Measurements from ENCODE around the gene LRRC75B. TPM values are rescaled to one million over a fixed set of nuclear protein-coding genes. Genes with fewer than 3 reads are reported as not detected.

Gene LRRC75B
- total and polyA plus RNA-seq, 2 of the 13 experiments (the other 11 are each of a cell fraction or from before 2014, with no cell fraction given), result 11.8 to 34.8 TPM

DNA sequence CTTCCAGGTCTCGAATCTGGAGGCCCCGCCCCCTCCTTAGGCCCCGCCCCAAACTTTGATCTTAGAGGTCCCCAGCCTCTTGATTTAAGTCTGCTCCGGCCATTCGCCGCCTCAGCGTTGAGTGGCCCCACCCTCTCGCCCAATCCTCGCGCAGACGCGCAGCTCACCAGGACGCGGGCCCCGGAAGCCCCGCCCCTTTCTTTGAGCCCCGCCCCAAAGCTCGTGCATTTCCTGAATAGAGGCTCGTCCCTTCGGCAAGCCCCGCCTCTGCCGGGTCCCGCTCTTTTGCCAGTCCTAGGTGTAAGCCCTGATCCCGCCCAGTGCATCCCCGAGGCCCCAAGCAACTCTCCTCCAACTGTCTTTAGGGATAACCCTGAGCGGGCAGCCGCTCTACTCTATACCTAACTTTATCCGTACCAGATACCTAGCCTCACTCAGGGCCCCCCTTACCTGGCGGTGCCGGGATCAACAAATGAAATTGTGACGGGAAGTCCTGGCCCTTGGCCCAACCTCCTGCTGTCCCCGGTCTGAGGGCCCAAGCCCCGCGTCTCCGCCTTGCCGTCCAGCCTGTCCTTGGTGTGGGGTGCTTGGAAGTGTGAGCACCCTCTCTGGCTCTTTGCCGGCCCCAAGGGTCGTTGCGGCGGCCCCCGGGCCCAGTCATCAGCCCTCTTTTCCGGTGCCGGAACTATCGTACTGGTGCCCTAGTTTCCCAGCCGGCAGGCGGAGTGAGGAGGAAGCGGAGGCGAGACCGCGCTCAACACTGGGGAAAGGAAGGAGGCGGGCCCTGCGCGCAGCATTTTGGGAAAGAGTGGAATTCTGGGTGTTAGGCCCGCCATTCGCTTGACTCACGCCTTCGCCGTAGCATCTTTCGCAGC, 37.5 kb downstream of the LRRC75B start, which contains the start of gene SNRPD3 (continued):
- TF ChIP-seq JARID2 (CRISPR knock-in tag; IDR thresholded peaks at IDR 0.05; ENCODE audit: insufficient replicate concordance) (no peak), ZIK1 (CRISPR knock-in tag; IDR thresholded peaks at IDR 0.05; ENCODE audit: borderline replicate concordance, low read depth) (peak; percentile 88; the same call in 1 of the 2 replicates), ZNF101 (CRISPR knock-in tag; IDR thresholded peaks at IDR 0.05; ENCODE audit: borderline replicate concordance, low read depth) (no peak), ZSCAN29 (CRISPR knock-in tag; conservative IDR thresholded peaks at IDR 0.05) (peak; percentile 79; the same call in 1 of the 2 replicates), HCFC1 (IDR thresholded peaks at IDR 0.05; ENCODE audit: low read depth, low read length) (peak; percentile 73; the same call in 1 of the 2 replicates), JUND (CRISPR knock-in tag; IDR thresholded peaks at IDR 0.05) (peak; percentile 62; the same call in 1 of the 2 replicates), PITX1 (CRISPR knock-in tag; IDR thresholded peaks at IDR 0.05) (no peak), FOSL2 (CRISPR knock-in tag; IDR thresholded peaks at IDR 0.05) (peak; percentile 74), AGO2 (optimal IDR thresholded peaks at IDR 0.05; ENCODE audit: low read depth, low read length) (peak; percentile 94), ZNF446 (CRISPR knock-in tag; IDR thresholded peaks at IDR 0.05) (peak; percentile 79; the same call in 1 of the 2 replicates), NR2F1 (CRISPR knock-in tag; IDR thresholded peaks at IDR 0.05) (peak in 1 of 2 experiments; percentile 60; a peak in 1 of 4 replicates), MEIS2 (CRISPR knock-in tag; IDR thresholded peaks at IDR 0.05) (no peak), MED8 (CRISPR knock-in tag; IDR thresholded peaks at IDR 0.05; ENCODE audit: insufficient replicate concordance) (peak; percentile 95), NR1H2 (CRISPR knock-in tag; IDR thresholded peaks at IDR 0.05; ENCODE audit: borderline replicate concordance, low read depth) (no peak), ZNF543 (CRISPR knock-in tag; IDR thresholded peaks at IDR 0.05) (peak; percentile 66), BCL6 (CRISPR knock-in tag; IDR thresholded peaks at IDR 0.05) (peak; percentile 61), ZMYM3 (CRISPR knock-in tag; IDR thresholded peaks at IDR 0.05) (peak; percentile 69; the same call in 1 of the 2 replicates), ZNF17 (CRISPR knock-in tag; IDR thresholded peaks at IDR 0.05) (no peak), ZNF720 (CRISPR knock-in tag; IDR thresholded peaks at IDR 0.05) (no peak)
- TF ChIP-seq, protein P1, sequence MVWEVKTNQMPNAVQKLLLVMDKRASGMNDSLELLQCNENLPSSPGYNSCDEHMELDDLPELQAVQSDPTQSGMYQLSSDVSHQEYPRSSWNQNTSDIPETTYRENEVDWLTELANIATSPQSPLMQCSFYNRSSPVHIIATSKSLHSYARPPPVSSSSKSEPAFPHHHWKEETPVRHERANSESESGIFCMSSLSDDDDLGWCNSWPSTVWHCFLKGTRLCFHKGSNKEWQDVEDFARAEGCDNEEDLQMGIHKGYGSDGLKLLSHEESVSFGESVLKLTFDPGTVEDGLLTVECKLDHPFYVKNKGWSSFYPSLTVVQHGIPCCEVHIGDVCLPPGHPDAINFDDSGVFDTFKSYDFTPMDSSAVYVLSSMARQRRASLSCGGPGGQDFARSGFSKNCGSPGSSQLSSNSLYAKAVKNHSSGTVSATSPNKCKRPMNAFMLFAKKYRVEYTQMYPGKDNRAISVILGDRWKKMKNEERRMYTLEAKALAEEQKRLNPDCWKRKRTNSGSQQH (CRISPR knock-in tag; IDR thresholded peaks at IDR 0.05; ENCODE audit: low read depth), result peak; percentile 98
- TF ChIP-seq, protein P2, sequence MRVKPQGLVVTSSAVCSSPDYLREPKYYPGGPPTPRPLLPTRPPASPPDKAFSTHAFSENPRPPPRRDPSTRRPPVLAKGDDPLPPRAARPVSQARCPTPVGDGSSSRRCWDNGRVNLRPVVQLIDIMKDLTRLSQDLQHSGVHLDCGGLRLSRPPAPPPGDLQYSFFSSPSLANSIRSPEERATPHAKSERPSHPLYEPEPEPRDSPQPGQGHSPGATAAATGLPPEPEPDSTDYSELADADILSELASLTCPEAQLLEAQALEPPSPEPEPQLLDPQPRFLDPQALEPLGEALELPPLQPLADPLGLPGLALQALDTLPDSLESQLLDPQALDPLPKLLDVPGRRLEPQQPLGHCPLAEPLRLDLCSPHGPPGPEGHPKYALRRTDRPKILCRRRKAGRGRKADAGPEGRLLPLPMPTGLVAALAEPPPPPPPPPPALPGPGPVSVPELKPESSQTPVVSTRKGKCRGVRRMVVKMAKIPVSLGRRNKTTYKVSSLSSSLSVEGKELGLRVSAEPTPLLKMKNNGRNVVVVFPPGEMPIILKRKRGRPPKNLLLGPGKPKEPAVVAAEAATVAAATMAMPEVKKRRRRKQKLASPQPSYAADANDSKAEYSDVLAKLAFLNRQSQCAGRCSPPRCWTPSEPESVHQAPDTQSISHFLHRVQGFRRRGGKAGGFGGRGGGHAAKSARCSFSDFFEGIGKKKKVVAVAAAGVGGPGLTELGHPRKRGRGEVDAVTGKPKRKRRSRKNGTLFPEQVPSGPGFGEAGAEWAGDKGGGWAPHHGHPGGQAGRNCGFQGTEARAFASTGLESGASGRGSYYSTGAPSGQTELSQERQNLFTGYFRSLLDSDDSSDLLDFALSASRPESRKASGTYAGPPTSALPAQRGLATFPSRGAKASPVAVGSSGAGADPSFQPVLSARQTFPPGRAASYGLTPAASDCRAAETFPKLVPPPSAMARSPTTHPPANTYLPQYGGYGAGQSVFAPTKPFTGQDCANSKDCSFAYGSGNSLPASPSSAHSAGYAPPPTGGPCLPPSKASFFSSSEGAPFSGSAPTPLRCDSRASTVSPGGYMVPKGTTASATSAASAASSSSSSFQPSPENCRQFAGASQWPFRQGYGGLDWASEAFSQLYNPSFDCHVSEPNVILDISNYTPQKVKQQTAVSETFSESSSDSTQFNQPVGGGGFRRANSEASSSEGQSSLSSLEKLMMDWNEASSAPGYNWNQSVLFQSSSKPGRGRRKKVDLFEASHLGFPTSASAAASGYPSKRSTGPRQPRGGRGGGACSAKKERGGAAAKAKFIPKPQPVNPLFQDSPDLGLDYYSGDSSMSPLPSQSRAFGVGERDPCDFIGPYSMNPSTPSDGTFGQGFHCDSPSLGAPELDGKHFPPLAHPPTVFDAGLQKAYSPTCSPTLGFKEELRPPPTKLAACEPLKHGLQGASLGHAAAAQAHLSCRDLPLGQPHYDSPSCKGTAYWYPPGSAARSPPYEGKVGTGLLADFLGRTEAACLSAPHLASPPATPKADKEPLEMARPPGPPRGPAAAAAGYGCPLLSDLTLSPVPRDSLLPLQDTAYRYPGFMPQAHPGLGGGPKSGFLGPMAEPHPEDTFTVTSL (CRISPR knock-in tag; IDR thresholded peaks at IDR 0.05; ENCODE audit: borderline replicate concordance), result no peak

All from HepG2 (cell line).